ENCODE results near the gene SLC22A6.

SLC22A6 gene

GRCh38 chr11:63012839-63013238 is 28.1 kb upstream of the SLC22A6 start:
- no peaks in the 10 kb centered on the region for H3K9me3 ChIP-seq
- H3K4me3 ChIP-seq = no peak overlapping the region
- peaks cover 0 to 15% of the 10 kb centered on the region in 2 donors for H3K27me3 ChIP-seq
- H3K27ac ChIP-seq = no peak overlapping the region
- H3K4me1 ChIP-seq = peaks cover 0 to 4% (median 0%) of the 10 kb centered on the region in 4 donors
- intact Hi-C loops (cut with DNase I; ENCODE audit: low total_unique reads) = no loop called here
- no peak for DNase-seq
- no peaks in the 10 kb centered on the region for H3K36me3 ChIP-seq
- TF ChIP-seq CTCF (IDR thresholded peaks at IDR 0.05) = no peak

- H3K36me3 ChIP-seq = no peaks in the 10 kb centered on the region
- H3K27me3 ChIP-seq = peaks cover 0 to 15% of the 10 kb centered on the region in 2 donors
- TF ChIP-seq CTCF (IDR thresholded peaks at IDR 0.05) = no peak
- intact Hi-C loops (cut with DNase I; ENCODE audit: low total_unique reads) = no loop called here
- no peaks in the 10 kb centered on the region for H3K9me3 ChIP-seq
- no peak overlapping the region for H3K27ac ChIP-seq
- H3K4me3 ChIP-seq = no peak overlapping the region
- H3K4me1 ChIP-seq = peaks cover 0 to 3% (median 0%) of the 10 kb centered on the region in 4 donors
- no peak for DNase-seq
These were observed 27.7 kb upstream of the SLC22A6 start for GRCh38 chr11:63012430-63012829.

GRCh38 chr11:63010934-63011439 is 26.2 kb upstream of the SLC22A6 start:
- H3K36me3 ChIP-seq = no peaks in the 10 kb centered on the region
- no peak overlapping the region for H3K27ac ChIP-seq
- no peak for DNase-seq
- H3K27me3 ChIP-seq = peaks cover 0 to 8% of the 10 kb centered on the region in 2 donors
- H3K4me1 ChIP-seq = no peaks in the 10 kb centered on the region
- TF ChIP-seq CTCF (IDR thresholded peaks at IDR 0.05) = no peak
- no peak overlapping the region for H3K4me3 ChIP-seq
- H3K9me3 ChIP-seq = no peaks in the 10 kb centered on the region
- intact Hi-C loops (cut with DNase I; ENCODE audit: low total_unique reads) = no loop called here

- intact Hi-C loops (cut with DNase I; ENCODE audit: low total_unique reads) = no loop called here
- peaks cover 0 to 9% (median 0%) of the 10 kb centered on the region in 4 donors for H3K4me1 ChIP-seq
- TF ChIP-seq CTCF (IDR thresholded peaks at IDR 0.05) = no peak
- no peaks in the 10 kb centered on the region for H3K36me3 ChIP-seq
- no peak overlapping the region for H3K27ac ChIP-seq
- H3K27me3 ChIP-seq = no peaks in the 10 kb centered on the region
- DNase-seq = no peak
- H3K4me3 ChIP-seq = no peak overlapping the region
- H3K9me3 ChIP-seq = no peaks in the 10 kb centered on the region
These were observed 23.2 kb upstream of the SLC22A6 start for GRCh38 chr11:63007920-63008319.

- H3K9me3 ChIP-seq = no peaks in the 10 kb centered on the region
- TF ChIP-seq CTCF (IDR thresholded peaks at IDR 0.05) = no peak
- peaks cover 0 to 7% of the 10 kb centered on the region in 2 donors for H3K27me3 ChIP-seq
- H3K27ac ChIP-seq = no peak overlapping the region
- intact Hi-C loops (cut with DNase I; ENCODE audit: low total_unique reads) = no loop called here
- peaks cover 0 to 9% (median 0%) of the 10 kb centered on the region in 4 donors for H3K4me1 ChIP-seq
- no peak for DNase-seq
- H3K4me3 ChIP-seq = no peak overlapping the region
- no peaks in the 10 kb centered on the region for H3K36me3 ChIP-seq
These were observed 16.7 kb upstream of the SLC22A6 start for GRCh38 chr11:63001456-63001855.

- H3K4me1 ChIP-seq = no peaks in the 10 kb centered on the region
- intact Hi-C loops (cut with DNase I; ENCODE audit: low total_unique reads) = no loop called here
- no peak for DNase-seq
These were observed 14.9 kb upstream of the SLC22A6 start for GRCh38 chr11:62999649-63000048.

More at GRCh38 chr11:62999649-63000048, 14.9 kb upstream of the SLC22A6 start:
- Histone ChIP-seq H3K27me3 (peaks cover 0 to 7% of the 10 kb centered on the region in 2 donors), H3K36me3 (no peaks in the 10 kb centered on the region), H3K27ac (no peak overlapping the region), H3K4me3 (no peak overlapping the region), H3K9me3 (no peaks in the 10 kb centered on the region)
- TF ChIP-seq CTCF (IDR thresholded peaks at IDR 0.05) = no peak
